Calu3 (cell line): ENCODE results near the gene MRPS34. TPM values are rescaled to one million over a fixed set of nuclear protein-coding genes. Genes with fewer than 3 reads are reported as not detected.
A peak's percentile ranks its signal among the peaks of the same experiment; 100 is the strongest.

Experiments used
- BruUV-seq: library from RNA; stranded (reverse); fragments of 400-500 nt; replicated peaks from 2 replicates; lab custom pipeline; 2021; lab: Mats Ljungman, UMichigan
- CTCF ChIA-PET: fragments of 300-600 bp; sonication (Branson Sonifier 250); formaldehyde crosslinking; loops from one replicate; lab custom pipeline; 2022; ENCODE audit warnings: antibody characterized with exemption; lab: Charles Lee
- DNase-seq: peaks from one replicate; pipeline ENCODE4 v3.0.0; 2022
- H3K27ac Mint-ChIP-seq: one replicate; pipeline ENCODE4 v1.8.0; 2022; ENCODE audit warnings: mixed read lengths; ENCODE audit not compliant: unreplicated experiment
- H3K27me3 Mint-ChIP-seq: one replicate; pipeline ENCODE4 v1.8.0; 2022; ENCODE audit warnings: mixed read lengths; ENCODE audit not compliant: unreplicated experiment
- H3K36me3 Mint-ChIP-seq: one replicate; pipeline ENCODE4 v1.8.0; 2022; ENCODE audit warnings: mild to moderate bottlenecking, moderate library complexity, mixed read lengths; ENCODE audit not compliant: insufficient read depth, unreplicated experiment
- H3K4me1 Mint-ChIP-seq: one replicate; pipeline ENCODE4 v1.8.0; 2022; ENCODE audit warnings: mild to moderate bottlenecking, low read depth, mixed read lengths; ENCODE audit not compliant: unreplicated experiment
- H3K4me3 Mint-ChIP-seq: one replicate; pipeline ENCODE4 v1.8.0; 2022; ENCODE audit warnings: mild to moderate bottlenecking, low read depth, moderate library complexity, mixed read lengths; ENCODE audit not compliant: unreplicated experiment
- H3K9me3 Mint-ChIP-seq: one replicate; pipeline ENCODE4 v1.8.0; 2022; ENCODE audit warnings: low read depth, mixed read lengths; ENCODE audit not compliant: unreplicated experiment
- intact Hi-C: fragments of 100-400 bp; cut with micrococcal nuclease; formaldehyde crosslinking; loops from one replicate; pipeline ENCODE4 v1.10.0; 2022; ENCODE audit not compliant: unreplicated experiment
- microRNA-seq: library from miRNA; unstranded; fragments of <30 nt; microRNA quantifications from one replicate; pipeline ENCODE4 v1.2.0, GENCODE V29; 2022
- total RNA-seq: library from RNA; stranded (reverse); gene quantifications from 2 replicates; pipeline ENCODE4 v1.2.3, GENCODE V29; 2022
- TF ChIP-seq, protein P1 (sequence below): fragments of 200-600 bp; IDR thresholded peaks from one replicate; pipeline ENCODE4 v1.8.0; 2022; ENCODE audit warnings: antibody characterized with exemption; ENCODE audit not compliant: unreplicated experiment

MRPS34 gene
- total RNA-seq, 1 experiment from 2014 or later: 135 TPM

DNA sequence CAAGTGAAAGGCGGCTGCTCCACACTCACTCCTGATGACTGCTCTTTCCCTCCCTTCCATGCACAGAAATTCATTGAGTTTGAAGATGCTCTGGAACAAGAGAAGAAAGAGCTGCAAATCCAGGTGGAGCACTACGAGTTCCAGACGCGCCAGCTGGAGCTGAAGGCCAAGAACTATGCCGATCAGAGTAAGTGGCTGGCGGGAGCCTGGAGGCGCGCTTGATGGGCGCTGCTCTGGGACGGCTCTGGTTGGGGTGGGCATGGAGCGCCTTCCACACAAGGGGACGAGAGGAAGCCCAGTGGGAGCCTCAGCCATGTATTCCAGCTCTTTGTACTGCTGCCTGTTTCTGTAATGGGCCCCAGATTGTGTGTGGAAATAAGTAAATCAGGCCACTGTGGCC lies 48.4 kb downstream of the MRPS34 start:
- no TSS peak for BruUV-seq
- TF ChIP-seq, protein P1, sequence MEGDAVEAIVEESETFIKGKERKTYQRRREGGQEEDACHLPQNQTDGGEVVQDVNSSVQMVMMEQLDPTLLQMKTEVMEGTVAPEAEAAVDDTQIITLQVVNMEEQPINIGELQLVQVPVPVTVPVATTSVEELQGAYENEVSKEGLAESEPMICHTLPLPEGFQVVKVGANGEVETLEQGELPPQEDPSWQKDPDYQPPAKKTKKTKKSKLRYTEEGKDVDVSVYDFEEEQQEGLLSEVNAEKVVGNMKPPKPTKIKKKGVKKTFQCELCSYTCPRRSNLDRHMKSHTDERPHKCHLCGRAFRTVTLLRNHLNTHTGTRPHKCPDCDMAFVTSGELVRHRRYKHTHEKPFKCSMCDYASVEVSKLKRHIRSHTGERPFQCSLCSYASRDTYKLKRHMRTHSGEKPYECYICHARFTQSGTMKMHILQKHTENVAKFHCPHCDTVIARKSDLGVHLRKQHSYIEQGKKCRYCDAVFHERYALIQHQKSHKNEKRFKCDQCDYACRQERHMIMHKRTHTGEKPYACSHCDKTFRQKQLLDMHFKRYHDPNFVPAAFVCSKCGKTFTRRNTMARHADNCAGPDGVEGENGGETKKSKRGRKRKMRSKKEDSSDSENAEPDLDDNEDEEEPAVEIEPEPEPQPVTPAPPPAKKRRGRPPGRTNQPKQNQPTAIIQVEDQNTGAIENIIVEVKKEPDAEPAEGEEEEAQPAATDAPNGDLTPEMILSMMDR: no peak
- no peak for DNase-seq

DNA sequence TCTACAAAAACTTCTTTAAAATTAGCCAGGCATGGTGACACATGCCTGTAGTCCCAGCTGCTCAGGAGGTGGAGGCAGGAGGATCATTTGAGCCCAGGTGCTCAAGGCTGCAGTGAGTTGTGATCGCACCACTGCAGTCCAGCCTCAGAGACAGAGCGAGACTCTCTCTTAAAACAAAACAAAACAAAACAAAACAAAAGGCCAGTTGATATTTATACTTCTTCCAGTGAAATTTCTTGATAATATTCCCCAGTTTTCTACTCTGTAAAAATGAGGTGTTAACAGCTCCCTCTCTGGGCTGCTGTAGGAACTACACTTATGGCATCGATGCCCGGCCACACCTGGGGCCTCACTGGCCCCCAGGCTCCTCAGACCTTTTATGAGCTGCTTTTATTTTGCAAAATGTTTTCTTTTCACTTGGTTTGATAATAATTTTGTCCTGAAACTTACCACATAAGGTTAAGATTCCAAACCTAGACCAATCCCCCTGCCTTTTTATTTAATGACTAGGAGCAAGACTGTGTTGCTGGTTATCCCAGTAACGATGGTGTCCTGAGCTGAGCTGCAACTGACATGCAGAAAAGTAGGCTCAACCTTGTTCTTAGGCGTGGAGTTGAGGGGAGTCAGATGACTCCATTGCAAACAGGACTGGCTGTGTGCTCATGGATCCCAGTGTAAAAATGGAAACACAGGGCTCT lies 49.3 kb downstream of the MRPS34 start:
- Mint-ChIP-seq H3K9me3 (no peaks in the 10 kb centered on the region), H3K4me3 (no peak overlapping the region), H3K27me3 (no peaks in the 10 kb centered on the region), H3K27ac (peak overlapping the region; percentile 74), H3K36me3 (peaks cover 37% of the 10 kb centered on the region), H3K4me1 (peaks cover 39% of the 10 kb centered on the region)
- CTCF ChIA-PET: interaction anchor here (0.6 to 1.3 kb wide), 6 partner anchors 20 to 79 kb away, joined by 3 to 5 read pairs (median 4); partner anchors contain the start of genes NUBP2 and SPSB3
- TF ChIP-seq, protein P1: peak; percentile 90
- DNase-seq: peak; percentile 74
- no TSS peak for BruUV-seq
- intact Hi-C loops: no loop called here

More for the DNA sequence above, 48.4 kb downstream of the MRPS34 start:
- Mint-ChIP-seq H3K4me3 (no peak overlapping the region), H3K9me3 (no peaks in the 10 kb centered on the region), H3K27ac (no peak overlapping the region), H3K4me1 (peaks cover 30% of the 10 kb centered on the region), H3K36me3 (peaks cover 45% of the 10 kb centered on the region), H3K27me3 (no peaks in the 10 kb centered on the region)
- intact Hi-C loops: no loop called here
- CTCF ChIA-PET: no interaction called here

Small RNA genes lying within 50 kb of the gene (microRNA-seq; reads per million reads assigned to microRNA genes)
- gene MIR3177: 8.8 reads per million, percentile 29 among the genes with 10 or more reads in this experiment

Other genes starting within 250 kb of the MRPS34 start
- gene TMEM204, start 239.5 kb downstream of the MRPS34 start, total RNA-seq: not detected in 2 replicates
- 29.2 and 29.8 TPM in 2 replicates for gene IFT140, start 161.1 kb downstream of the MRPS34 start, total RNA-seq
- gene CRAMP1, start 160.8 kb downstream of the MRPS34 start, total RNA-seq: 29.7 and 33.1 TPM in 2 replicates
- 167 and 185 TPM in 2 replicates for gene JPT2, start 94.9 kb downstream of the MRPS34 start, total RNA-seq
- gene MAPK8IP3, start 66.9 kb downstream of the MRPS34 start, total RNA-seq: 104 and 110 TPM in 2 replicates
- 64.3 and 73.1 TPM in 2 replicates for gene NME3, start 1.6 kb downstream of the MRPS34 start, total RNA-seq
- gene EME2, start 324 bp downstream of the MRPS34 start, total RNA-seq: 30.8 and 42.2 TPM in 2 replicates
- gene SPSB3, start 9.4 kb upstream of the MRPS34 start, total RNA-seq: 44.3 and 45.2 TPM in 2 replicates
- 91.8 and 98.1 TPM in 2 replicates for gene NUBP2, start 9.8 kb upstream of the MRPS34 start, total RNA-seq
- gene IGFALS, start 20.6 kb upstream of the MRPS34 start, total RNA-seq: not detected in 2 replicates
- 48.0 and 48.2 TPM in 2 replicates for gene HAGH, start 53.7 kb upstream of the MRPS34 start, total RNA-seq
- gene FAHD1, start 54.1 kb upstream of the MRPS34 start, total RNA-seq: 33.1 and 43.3 TPM in 2 replicates
- gene MEIOB, start 99.0 kb upstream of the MRPS34 start, total RNA-seq: not detected in 2 replicates
- gene HS3ST6, start 145.3 kb upstream of the MRPS34 start, total RNA-seq: 0.29 TPM in 1 of 2 replicates, not detected in the other
- 20.3 and 27.1 TPM in 2 replicates for gene MSRB1, start 170.1 kb upstream of the MRPS34 start, total RNA-seq
- gene RPL3L, start 181.6 kb upstream of the MRPS34 start, total RNA-seq: not detected in 2 replicates
- gene NDUFB10, start 186.4 kb upstream of the MRPS34 start, total RNA-seq: 148 and 153 TPM in 2 replicates
- gene RPS2, start 191.7 kb upstream of the MRPS34 start, total RNA-seq: 2,674 and 2,950 TPM in 2 replicates
- not detected in 2 replicates for gene RNF151, start 193.7 kb upstream of the MRPS34 start, total RNA-seq
- gene TBL3, start 198.9 kb upstream of the MRPS34 start, total RNA-seq: 62.0 and 71.1 TPM in 2 replicates
- gene NOXO1, start 208.3 kb upstream of the MRPS34 start, total RNA-seq: 10.1 and 11.8 TPM in 2 replicates
- 40.8 and 43.5 TPM in 2 replicates for gene GFER, start 211.1 kb upstream of the MRPS34 start, total RNA-seq
- gene SYNGR3, start 216.8 kb upstream of the MRPS34 start, total RNA-seq: 3.6 and 3.8 TPM in 2 replicates
- gene ZNF598, start 236.7 kb upstream of the MRPS34 start, total RNA-seq: 72.4 and 73.1 TPM in 2 replicates
- gene NPW, start 246.7 kb upstream of the MRPS34 start, total RNA-seq: 1.5 and 4.2 TPM in 2 replicates